Nephron (organoid): ENCODE measurements around the gene SREBF1.
A peak's percentile ranks its signal among the peaks of the same experiment; 100 is the strongest.

Source experiments
- H3K27ac Mint-ChIP-seq, 3 experiments: 2 replicates each; pipeline ENCODE4 v1.8.0; 2020; ENCODE audit warnings: mixed read lengths in 3 of 3, mild to moderate bottlenecking in 2 of 3, moderate library complexity in 1 of 3
- H3K27me3 Mint-ChIP-seq: 2 replicates; pipeline ENCODE4 v1.8.0; 2021; ENCODE audit warnings: low read depth, mild to moderate bottlenecking, moderate library complexity, mixed read lengths
- H3K36me3 Mint-ChIP-seq: 2 replicates; pipeline ENCODE4 v1.8.0; 2020; ENCODE audit warnings: low read depth, mixed read lengths
- H3K4me1 Mint-ChIP-seq: 2 replicates; pipeline ENCODE4 v1.8.0; 2020; ENCODE audit warnings: mixed read lengths
- H3K4me3 Mint-ChIP-seq, 3 experiments: 2 replicates each; pipeline ENCODE4 v1.8.0; 2020; ENCODE audit warnings: mild to moderate bottlenecking in 3 of 3, mixed read lengths in 3 of 3, moderate library complexity in 2 of 3
- H3K9me3 Mint-ChIP-seq: 2 replicates; pipeline ENCODE4 v1.8.0; 2020; ENCODE audit warnings: mixed read lengths
- TF ChIP-seq, protein P1 (sequence below), 3 experiments: fragments of 200-600 bp; sonication (generic); IDR thresholded peaks; one replicate each; pipeline ENCODE4 v1.5.0; 2021; ENCODE audit warnings: antibody characterized with exemption in 3 of 3; ENCODE audit not compliant: unreplicated experiment in 3 of 3

The SREBF1 gene

DNA sequence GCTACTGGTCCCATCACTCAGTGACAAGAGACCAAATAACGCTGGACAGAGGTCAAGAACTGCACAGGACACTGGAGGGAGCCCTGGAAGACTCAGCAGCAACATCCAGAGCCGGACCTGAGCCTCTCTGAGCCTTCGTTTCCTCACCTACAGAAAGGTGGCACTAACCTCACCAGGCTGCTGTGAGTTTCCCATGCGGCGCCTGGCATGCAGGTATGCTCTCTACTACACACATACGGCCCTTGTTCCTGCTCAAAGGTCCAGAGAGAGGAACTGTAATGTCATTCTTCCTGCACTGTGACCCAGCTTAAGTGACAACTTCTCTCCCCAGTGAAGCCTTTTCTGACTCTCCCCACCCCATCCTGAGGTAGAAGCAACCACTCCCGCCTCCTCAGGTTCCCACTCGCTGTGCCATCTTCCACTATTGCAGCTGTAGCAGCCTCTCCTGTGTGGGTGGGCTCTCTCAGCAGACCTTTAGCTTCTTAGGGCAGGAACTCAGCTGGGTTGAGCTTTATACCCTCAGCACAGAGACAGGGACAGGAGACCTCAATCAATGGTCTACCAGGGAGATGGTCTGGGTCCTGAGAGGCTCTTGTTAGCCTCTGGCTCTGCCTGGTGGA is 43.9 kb upstream of the SREBF1 start:
- Mint-ChIP-seq H3K36me3 (peaks cover 51% of the 10 kb centered on the region), H3K4me1 (peaks cover 74% of the 10 kb centered on the region), H3K9me3 (no peaks in the 10 kb centered on the region), H3K27ac (peak overlapping the region; percentile 49 to 74 (median 61)), H3K27me3 (peaks cover 3% of the 10 kb centered on the region), H3K4me3 (no peak overlapping the region)
- TF ChIP-seq, protein P1, sequence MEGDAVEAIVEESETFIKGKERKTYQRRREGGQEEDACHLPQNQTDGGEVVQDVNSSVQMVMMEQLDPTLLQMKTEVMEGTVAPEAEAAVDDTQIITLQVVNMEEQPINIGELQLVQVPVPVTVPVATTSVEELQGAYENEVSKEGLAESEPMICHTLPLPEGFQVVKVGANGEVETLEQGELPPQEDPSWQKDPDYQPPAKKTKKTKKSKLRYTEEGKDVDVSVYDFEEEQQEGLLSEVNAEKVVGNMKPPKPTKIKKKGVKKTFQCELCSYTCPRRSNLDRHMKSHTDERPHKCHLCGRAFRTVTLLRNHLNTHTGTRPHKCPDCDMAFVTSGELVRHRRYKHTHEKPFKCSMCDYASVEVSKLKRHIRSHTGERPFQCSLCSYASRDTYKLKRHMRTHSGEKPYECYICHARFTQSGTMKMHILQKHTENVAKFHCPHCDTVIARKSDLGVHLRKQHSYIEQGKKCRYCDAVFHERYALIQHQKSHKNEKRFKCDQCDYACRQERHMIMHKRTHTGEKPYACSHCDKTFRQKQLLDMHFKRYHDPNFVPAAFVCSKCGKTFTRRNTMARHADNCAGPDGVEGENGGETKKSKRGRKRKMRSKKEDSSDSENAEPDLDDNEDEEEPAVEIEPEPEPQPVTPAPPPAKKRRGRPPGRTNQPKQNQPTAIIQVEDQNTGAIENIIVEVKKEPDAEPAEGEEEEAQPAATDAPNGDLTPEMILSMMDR (IDR thresholded peaks at IDR 0.05; ENCODE audit: unreplicated experiment in 3 of 3): no peak

DNA sequence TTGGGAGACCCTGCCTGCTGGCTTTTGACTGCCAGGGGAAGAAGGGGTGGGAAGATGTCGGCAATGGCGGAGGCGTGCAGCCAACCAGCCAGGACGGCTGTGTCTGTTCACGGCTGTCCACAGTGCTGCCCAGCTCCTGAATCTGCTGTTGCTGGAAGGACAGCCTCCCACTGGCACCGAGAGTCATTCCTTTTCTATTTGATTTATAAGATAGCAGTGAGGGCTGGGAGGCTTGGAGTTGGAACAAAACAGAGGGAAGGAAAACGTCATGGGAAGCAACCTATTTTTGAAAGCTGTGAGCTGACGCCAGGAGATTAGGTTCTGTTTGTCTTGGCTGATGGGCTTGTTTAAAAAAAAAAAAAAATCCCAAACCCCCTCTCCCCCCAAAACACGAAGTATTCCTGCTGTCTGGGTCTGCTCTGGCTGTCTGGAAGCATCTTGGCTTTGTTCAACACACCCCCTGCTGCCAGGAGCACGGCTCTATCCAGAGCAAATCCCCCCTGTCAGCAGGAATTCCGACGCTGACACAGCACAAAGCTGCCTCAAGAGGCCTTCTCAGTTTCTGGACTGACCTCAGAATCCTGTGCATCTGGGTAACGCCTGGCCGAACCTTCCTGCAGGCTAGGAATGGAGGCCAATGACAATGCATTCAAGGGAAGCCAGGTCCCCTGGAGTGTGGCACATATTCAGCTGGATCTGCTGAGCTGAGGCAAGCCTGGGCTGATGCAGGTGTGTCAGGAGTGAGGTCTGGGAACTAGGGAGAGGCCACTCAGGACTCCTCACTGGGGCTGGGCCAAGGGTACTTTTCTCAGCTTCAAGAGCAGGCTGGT is 41.0 kb upstream of the SREBF1 start:
- H3K4me1 Mint-ChIP-seq: peaks cover 71% of the 10 kb centered on the region
- TF ChIP-seq, protein P1 (IDR thresholded peaks at IDR 0.05; ENCODE audit: unreplicated experiment in 3 of 3): peak in 2 of 3 experiments; percentile 19 to 20
- peaks cover 48% of the 10 kb centered on the region for H3K36me3 Mint-ChIP-seq
- no peaks in the 10 kb centered on the region for H3K9me3 Mint-ChIP-seq
- H3K27me3 Mint-ChIP-seq: peaks cover 3% of the 10 kb centered on the region
- peak overlapping the region; percentile 43 to 48 (median 46) for H3K4me3 Mint-ChIP-seq
- H3K27ac Mint-ChIP-seq: peak overlapping the region; percentile 96 to 99 (median 97)

DNA sequence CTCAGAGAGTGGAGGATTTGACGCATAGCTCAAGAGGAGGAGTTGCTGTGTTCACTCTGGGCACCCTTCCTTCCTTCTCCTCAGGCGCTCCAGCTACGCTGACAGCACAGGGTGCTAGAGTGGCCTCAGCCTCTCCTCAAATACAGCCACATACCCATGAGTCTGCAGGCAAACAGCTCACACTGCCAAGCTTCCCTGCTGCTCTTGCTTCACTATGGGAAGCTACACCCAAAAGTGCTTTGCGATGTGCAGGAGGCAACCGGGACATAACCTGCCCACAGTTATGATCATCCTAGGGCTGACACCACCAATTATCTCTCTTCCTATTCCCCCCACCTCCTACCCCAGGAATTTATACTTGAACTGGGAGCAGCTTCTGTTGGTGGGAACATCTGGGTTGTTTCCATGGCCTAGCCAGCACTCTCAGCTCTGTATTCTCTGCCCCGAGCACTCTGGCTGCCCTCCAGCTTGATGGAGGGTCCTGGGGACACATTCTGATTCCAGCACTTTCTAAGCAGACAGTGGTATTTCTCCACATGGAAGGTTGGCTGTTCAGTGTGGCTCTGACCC is 40.3 kb upstream of the SREBF1 start:
- Mint-ChIP-seq H3K36me3 (peaks cover 42% of the 10 kb centered on the region), H3K27me3 (peaks cover 3% of the 10 kb centered on the region), H3K4me3 (peak overlapping the region; percentile 22 to 46 (median 37)), H3K27ac (peak overlapping the region; percentile 96 to 99 (median 97)), H3K4me1 (peaks cover 74% of the 10 kb centered on the region), H3K9me3 (no peaks in the 10 kb centered on the region)
- TF ChIP-seq, protein P1 (IDR thresholded peaks at IDR 0.05; ENCODE audit: unreplicated experiment in 3 of 3): no peak

DNA sequence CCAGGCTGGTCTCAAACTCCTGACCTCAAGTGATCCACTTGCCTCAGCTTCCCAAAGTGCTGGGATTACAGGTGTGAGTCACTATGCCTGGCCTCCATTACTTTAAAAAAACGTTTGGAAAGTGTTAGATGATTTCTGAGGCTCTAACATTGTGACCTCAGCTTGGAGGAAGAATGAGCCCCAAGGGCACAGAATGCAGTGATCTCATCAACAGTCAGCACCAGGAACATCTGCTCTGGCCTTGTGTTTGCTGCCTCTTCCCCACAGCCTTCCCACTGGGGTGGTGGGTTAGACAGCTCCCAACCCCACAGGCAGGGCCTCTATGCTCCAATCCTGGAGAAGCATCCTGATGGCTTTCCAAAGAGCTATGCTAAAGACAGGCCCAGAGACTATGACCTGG is 37.7 kb upstream of the SREBF1 start:
- Mint-ChIP-seq H3K4me3 (no peak overlapping the region), H3K27ac (no peak overlapping the region), H3K9me3 (no peaks in the 10 kb centered on the region), H3K4me1 (peaks cover 64% of the 10 kb centered on the region), H3K36me3 (peaks cover 22% of the 10 kb centered on the region), H3K27me3 (peaks cover 3% of the 10 kb centered on the region)
- TF ChIP-seq, protein P1 (IDR thresholded peaks at IDR 0.05; ENCODE audit: unreplicated experiment in 3 of 3): no peak

DNA sequence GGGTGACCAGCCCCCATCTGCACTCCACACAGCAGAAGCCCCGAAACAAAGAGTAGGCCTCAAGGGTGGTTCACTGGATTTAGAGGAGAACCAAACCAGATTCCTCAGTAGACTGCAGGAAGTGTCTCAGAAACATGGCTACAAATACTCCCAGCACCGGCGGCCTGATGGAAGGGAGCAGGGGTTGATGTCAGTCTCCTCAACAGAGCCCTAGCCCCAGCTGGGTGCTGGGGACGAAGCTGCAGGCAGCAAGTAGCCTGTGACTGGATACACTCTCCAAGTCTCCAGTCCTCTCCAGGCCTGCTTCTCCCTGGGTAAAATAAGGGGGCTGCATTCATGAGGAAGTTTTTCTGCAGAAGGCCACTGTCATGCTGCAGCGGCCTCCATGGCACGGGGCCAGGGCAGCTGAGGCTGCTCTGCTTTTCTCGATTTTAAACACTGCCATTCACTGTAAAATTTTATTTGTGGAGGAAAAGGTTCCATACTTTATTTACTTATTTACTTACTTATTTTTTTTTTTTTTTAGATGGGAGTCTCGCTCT is 36.7 kb upstream of the SREBF1 start:
- H3K4me3 Mint-ChIP-seq: peak overlapping the region in 1 of 3 experiments; percentile 15
- no peaks in the 10 kb centered on the region for H3K27me3 Mint-ChIP-seq
- TF ChIP-seq, protein P1 (IDR thresholded peaks at IDR 0.05; ENCODE audit: unreplicated experiment in 3 of 3): no peak
- peak overlapping the region; percentile 73 to 84 (median 78) for H3K27ac Mint-ChIP-seq
- H3K4me1 Mint-ChIP-seq: peaks cover 71% of the 10 kb centered on the region
- H3K36me3 Mint-ChIP-seq: peaks cover 21% of the 10 kb centered on the region
- H3K9me3 Mint-ChIP-seq: no peaks in the 10 kb centered on the region
